LHCN-M2 (cell line): Measurements from ENCODE around the gene LRRC18. TPM values are rescaled to one million over a fixed set of nuclear protein-coding genes. Genes with fewer than 3 reads are reported as not detected.

Experiments used
- DNase-seq: peaks from one replicate; pipeline ENCODE4 v3.0.0-alpha.2; 2012; ENCODE audit warnings: low read depth
- total RNA-seq: library from RNA; depleted of rRNA; stranded (reverse); fragments of >200 nt; gene quantifications from 2 replicates; pipeline ENCODE4 v1.2.3, GENCODE V29; 2014; rRNA removed

The LRRC18 gene
- total RNA-seq, 1 experiment from 2014 or later, result not detected

DNA sequence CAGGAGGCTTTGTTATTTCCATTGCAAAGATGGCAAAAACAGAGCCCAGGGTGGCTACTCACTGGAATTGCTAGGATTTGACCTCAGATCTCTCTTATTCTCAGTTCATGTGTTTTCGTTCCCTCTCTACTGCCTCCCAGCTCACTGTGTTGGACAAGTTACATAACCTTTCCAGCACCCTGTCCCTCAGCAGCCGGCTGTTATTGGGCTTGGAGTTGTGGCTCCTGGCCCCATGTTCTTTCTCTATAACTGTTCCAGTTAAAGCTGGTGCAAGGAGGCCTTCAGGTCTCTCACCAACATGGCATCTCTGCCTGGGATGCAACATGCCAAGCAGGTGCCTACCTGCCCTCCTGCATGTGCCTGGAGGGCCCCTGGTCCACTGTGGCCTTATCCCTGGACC, 56.8 kb downstream of the LRRC18 start:
- DNase-seq, result no peak

DNA sequence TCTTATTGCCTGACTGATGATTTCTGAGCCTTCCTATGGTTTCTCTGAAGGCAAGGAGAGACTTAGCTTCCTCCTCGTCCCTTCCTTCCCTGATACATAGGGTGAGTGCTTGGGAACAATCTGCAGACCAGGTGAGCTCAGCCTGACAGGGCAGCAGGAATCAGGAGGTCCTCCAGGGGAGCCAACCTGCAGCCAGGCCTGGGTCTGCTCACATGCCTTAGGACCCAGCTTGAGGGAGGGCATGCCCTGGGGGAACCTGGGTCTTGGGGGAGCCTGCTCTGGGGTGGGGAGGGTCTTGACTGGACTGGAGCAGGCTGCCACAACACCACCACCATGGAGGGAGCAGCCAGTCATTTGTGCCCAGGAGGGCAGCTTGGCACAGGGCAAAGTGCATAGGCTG, 57.7 kb downstream of the LRRC18 start:
- no peak for DNase-seq

DNA sequence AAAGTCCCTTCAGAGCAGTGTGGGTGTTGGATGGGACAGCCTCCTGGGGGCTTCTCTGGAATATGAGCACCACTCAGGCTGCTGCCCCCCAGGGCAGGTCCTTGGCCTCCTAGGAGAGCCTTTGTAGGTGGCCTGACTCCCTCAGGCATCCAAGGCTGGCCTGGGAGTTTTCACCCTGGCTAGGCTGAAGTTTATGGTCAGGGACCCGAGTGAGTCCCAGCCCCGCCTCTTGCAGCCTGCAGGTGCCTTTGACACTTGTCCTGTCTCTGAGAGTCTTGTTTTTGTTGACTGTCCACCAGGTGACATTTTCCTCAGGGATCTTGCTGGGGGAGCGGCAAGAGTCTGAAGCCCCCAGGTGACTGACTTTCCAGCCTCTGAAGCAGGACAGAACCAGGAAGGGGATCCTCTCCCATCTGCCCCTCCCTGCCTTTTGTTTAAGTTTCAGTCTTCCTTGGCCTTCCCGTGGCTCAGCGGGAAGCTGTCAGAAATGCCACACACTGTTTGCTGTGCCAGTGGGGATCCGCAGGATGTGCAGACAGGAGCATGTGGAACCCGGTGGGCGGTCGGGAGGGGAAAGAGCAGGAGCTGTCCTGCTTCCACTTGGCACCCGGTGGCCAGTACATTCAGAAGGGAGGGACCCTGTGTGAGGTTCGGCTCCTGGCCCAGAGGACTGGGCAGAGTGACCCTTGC, 59.5 kb downstream of the LRRC18 start:
- no peak for DNase-seq

DNA sequence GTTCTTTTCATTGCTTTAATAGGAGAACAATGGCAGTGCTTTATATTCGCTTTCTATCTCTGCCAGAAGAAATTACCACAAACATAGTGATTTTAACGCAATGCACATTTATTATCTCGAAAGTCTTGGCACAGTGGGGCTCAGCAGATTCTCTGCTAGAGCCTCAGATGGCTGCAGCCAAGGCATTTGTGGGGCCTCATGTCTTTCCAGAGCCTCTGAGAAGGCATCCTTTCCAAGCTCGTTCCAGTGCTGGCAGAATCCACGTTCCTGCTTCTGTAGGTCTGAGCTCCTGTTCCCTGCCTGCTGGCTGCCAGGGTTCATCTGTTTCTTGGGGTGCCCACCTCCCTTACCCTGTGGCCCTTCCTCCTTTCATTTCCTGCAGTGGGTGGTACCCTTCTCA, 60.2 kb downstream of the LRRC18 start:
- DNase-seq, result no peak

DNA sequence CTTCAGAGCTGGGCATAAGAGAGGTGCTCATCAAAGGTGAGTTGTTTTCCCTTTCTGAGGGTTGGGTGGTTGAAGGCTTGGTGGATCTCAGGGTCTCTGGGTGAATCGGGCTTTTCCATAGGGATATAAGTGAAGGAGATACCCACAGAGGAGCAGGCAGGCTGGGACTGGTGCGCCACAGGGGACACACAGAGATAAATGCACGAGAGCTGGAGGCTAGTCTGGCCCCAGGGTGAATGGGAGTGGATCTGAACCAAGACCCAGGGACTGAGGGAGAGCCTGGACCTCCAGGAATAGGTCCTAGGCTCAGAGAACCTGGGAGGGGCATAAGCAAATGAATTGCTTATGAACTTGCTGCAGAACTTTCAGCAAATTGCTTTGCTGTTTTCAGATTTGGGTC, 61.5 kb downstream of the LRRC18 start:
- DNase-seq, result no peak

DNA sequence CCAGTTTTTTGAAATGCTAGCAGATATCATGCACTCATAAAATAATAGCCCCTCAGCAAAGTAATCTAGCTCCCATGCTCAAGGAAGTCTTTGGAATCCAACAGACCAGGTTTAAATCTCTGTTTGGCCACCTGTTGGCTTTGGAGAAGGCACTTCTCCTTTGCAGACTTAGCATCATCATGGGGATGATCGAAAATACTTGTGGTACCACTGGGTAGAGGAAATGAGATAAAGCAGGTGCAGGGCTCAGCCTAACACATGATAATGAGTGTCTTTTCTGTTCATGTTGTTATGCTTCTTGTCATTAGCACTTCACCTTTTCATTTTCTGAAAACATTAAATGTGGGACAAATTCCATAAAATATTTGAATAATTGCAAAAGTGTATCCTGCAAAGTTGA, 67.4 kb downstream of the LRRC18 start:
- no peak for DNase-seq

Other genes starting within 250 kb of the LRRC18 start
- gene VSTM4, start 175.7 kb upstream of the LRRC18 start, total RNA-seq, result 0.23 and 0.64 TPM in 2 replicates
- not detected in 2 replicates for gene FAM170B, start 194.2 kb upstream of the LRRC18 start, total RNA-seq
- gene TMEM273, start 248.6 kb upstream of the LRRC18 start, total RNA-seq, result not detected in 2 replicates